Measurements from ENCODE around the gene VEZF1.

VEZF1 gene, protein sequence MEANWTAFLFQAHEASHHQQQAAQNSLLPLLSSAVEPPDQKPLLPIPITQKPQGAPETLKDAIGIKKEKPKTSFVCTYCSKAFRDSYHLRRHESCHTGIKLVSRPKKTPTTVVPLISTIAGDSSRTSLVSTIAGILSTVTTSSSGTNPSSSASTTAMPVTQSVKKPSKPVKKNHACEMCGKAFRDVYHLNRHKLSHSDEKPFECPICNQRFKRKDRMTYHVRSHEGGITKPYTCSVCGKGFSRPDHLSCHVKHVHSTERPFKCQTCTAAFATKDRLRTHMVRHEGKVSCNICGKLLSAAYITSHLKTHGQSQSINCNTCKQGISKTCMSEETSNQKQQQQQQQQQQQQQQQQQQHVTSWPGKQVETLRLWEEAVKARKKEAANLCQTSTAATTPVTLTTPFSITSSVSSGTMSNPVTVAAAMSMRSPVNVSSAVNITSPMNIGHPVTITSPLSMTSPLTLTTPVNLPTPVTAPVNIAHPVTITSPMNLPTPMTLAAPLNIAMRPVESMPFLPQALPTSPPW

DNA sequence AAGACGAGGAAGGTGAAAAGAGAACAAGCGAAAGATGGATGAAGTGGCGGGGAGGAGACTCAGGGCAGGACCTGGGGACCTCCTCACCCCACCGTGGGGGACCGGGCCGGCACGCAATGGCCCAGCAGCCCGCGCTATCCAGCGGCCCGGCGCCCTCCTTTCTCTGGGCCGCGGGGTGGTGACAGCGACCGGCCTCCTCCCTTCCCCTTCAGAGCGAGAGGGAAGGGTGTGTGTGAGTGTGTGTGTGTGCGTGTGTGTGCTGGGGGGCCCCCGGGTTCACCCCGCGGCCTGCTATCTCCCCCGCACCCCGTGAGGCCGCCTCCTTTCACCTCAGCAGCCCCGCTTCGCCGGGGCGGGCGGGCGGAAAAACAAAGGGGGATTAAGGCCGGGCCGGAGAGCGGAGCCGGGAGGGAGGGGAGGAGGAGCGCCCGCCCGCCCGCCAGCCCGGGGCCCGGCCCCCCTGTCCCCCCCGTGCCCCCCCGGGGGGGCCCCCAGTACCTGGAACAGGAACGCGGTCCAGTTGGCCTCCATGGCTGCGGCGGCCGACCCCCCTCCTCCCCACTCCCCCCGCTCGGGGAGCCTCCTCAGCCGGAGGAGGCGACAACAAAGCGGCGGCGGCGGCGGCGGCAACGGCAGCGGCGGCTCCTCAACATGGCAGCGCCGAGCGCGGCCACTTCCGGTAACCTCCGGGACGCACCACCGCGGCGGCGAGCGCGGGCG lies at the start of gene VEZF1:
VEZF1 (minus strand) TSS at position 674 of the 720 bp plus-strand sequence; CDS start at position 531, 143 bp downstream.
- peak in 1 of 2 donors; percentile 64 for DNase-seq (ENCODE audit: extremely low read depth in 1 of 2, low read depth in 1 of 2)

DNA sequence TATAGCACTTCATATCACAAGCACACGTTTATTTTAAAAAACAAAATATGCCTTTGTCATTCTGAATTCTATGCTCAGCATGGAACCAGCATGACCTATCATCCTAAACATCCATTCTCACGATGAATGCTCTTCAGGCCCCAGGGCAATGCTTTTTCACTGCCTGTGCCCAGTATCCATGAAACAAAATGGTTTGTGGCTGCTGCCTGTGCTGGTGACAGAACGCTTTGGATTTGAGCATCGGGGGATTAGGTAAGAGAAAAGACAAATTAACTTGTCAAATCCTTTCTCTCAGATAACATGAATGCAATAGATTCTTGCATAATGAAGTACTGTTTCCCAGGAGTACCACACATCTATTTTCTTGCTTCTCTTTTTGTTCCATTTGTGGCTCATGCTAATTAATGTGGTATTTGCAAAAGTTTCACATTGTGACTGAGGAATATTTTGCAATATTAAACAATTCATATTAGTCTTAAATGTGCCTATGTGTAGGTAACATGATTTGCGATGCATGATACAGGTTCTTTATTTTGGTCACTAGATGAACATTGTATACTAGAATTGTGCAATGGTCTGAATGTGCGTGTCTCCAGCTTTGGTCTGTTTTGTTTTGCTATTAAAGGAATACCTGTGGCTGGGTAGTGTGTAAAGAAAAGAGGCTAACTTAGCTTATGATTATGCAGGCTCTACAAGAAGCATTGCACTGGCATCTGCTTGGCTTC lies 44.8 kb upstream of the VEZF1 start:
- DNase-seq (ENCODE audit: extremely low read depth in 1 of 2, low read depth in 1 of 2), result no peak

DNA sequence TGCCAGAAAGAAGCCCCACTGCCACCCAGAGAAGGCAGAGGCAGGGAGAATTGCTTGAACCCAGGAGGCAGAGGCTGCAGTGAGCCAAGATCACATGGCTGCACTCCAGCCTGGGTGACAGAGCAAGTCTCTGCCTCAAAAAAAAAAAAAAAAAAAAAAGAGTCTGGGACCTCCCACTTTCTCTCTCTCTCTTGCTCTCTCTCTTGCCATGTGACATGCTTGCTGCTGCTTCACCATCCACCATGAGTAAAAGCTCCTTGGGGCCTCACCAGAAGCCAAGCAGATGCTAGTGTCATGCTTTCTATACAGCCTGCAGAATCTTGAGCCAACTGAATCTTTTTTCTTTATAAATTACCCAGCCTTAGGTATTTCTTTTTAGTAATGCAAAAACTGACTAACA lies 40.5 kb upstream of the VEZF1 start:
- no peak for DNase-seq (ENCODE audit: extremely low read depth in 1 of 2, low read depth in 1 of 2)

DNA sequence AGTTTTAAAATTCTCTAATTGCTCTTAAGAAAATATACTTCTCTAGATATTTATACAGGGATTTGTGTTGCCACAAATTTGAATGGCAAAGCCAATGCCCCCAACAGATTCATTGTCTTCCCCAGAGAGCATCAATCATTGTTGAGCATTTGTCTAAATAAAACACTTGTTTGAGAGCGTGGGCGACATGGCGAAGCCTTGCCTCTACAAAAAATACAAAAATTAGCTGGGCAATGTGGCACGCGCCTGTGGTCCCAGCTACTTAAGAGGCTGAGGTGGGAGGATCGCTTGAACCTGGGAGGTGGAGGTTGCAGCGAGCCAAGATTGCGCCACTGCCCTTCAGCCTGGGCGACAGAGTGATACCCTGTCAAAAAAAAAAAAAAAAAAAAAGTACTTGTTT lies 32.3 kb upstream of the VEZF1 start:
- no peak for DNase-seq (ENCODE audit: extremely low read depth in 1 of 2, low read depth in 1 of 2)

DNA sequence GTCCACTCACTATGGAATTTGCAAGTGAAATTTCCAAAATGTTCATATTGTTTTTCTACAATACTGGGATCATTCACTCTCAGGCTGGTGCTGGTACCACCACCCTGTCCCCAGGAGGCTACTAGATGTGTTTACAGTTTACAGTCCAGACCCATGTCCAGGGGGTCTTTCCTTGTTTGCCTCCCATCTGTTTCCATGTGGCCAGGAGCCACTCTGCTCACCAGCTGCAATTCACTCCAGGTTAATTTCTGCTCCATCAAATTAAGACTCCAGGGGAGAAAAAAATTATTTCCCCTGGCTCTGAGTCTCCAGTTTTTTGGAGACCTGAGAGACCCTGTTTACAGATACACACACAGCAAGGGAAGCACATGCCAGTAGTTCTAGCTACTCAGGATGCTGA lies 31.5 kb upstream of the VEZF1 start:
- no peak for DNase-seq (ENCODE audit: extremely low read depth in 1 of 2, low read depth in 1 of 2)

DNA sequence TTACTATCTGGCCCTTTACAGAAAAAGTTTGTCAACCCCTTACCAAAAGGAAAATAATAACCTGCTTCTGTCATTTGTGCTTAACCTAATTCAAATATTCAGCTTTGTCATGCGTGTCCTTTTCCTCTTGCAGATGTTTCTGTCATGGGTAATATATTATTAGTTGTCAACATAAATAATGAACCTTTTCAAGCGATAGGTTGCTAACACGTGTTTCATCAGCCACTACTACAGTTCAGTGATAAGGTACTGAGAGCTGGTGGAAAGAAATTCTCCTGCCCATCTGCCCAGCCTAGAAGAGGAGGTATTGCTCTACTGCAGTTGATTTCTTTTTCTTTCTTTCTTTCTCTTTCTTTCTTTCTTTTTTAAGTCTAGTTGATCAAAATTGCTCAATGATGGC lies 31.0 kb upstream of the VEZF1 start:
- DNase-seq (ENCODE audit: extremely low read depth in 1 of 2, low read depth in 1 of 2), result no peak

DNA sequence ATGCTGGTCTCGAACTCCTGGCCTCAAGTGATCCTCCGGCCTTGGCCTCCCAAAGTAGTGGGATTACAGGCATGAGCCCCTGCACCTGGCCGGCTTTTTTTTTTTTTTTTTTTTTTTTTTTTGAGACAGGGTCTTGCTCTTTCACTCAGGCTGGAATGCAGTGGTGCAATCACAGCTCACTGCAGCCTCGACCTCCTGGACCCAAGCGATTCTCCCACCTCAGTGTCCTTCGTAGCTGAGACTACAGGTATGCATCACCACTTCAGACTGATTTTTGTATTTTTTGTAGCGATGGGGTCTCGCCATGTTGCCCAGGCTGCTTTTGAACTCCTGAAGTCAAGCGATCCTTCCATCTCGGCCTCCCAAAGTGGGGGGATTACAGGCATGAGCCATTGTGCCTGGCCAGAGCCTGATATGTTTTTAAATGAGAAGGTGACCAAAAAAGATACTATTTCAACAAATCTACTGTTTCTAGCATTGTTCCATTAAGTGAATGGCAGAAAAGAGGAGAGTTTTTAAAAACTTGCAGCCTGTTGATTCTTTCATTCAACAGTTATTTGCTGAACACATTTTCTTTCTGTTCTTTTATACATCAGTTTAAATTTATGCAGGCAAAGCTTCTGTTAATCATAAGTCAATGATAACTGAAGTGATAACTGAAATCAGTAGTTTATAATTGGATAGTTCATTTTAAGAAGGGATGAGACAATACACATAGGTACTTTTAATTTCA lies 22.2 kb upstream of the VEZF1 start:
- no peak for DNase-seq (ENCODE audit: extremely low read depth in 1 of 2, low read depth in 1 of 2)

DNA sequence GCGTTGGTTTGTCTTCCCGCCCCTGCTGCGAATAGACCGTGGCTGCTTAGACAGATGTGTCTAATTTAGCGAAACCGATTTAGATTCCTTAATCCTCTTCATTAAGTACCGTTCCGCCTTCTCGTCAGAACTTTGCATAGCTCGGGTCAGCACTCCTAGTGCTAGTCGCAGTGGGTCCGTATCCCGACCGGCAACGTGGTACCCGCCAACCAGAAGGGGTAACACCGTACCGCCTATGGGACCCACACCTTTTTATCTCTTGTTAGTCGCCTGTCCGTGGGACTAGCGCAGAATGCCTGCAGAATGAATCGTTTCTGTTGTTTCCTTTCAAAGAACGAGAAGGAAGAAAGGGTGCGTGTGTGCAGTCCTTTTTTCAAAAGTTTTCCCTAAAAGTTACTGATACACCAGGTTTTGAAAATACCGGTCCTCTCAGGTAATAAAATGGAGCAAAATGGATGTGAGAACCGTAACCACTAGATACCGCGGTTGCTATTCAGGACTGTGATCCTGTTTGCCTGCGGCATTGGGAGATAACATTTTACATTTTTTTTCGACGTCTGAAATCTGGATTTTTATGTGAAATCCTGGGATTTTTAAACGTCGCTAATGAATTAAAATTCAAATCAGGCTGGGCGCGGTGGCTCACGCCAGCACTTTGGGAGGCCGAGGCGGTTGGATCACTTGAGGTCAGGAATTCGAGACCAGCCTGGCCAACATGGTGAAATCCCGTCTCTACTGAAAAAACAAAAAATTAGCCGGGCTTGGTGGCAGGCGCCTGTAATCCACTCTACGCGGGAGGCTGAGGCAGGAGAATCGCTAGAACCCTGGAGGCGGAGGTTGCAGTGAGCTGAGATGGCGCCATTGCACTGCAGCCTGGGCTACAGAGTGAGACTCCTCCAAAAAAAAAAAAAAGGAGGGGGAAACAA lies 20.0 kb upstream of the VEZF1 start:
- peak in 1 of 2 donors; percentile 3 for DNase-seq (ENCODE audit: extremely low read depth in 1 of 2, low read depth in 1 of 2)

DNA sequence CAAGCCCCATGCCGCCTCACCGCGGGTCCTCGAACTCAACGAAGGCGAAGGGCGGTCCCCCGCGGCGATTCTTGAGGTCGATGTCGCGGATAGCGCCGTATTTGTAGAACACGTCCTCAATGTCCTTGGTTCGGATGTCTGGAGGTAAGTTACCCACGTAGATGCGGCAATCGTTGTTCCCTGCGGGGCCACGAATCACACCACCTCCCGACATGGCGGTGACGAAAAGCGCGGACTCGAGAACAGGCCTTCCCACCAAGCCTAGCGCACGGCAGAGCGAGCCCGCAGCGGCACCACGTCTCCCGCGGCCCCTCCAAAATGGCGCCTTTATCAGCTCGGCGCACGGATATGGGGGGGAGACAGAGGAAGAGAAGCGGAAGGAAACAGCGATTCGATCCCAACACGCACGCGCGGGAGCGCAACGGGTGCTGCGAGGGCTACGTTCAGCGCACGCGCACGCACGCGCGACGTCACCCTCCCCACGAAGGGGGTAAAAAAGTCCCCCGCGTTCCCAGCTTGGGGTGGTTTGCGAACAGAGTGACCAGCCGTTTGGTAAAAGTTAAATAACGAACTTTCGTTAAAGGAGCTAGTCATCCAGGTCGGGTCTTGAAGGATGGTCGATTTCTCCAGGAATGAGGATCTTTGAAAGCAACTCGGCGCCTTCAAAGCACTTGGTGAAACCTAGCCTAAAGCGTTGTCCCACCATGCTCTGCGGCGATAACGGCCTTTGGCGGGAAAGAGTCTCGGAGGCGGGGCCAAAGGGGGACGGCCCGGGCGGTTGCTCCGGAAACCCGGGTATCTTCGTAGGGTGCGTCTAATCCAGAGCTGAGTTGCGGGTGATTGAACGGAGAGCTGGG lies 19.1 kb upstream of the VEZF1 start, which contains the start of gene SRSF1:
SRSF1 (minus strand) TSS at position 323 of the 857 bp plus-strand sequence; CDS start at position 214, 109 bp downstream.
- peak; percentile 91 to 96 for DNase-seq (ENCODE audit: extremely low read depth in 1 of 2, low read depth in 1 of 2)

DNA sequence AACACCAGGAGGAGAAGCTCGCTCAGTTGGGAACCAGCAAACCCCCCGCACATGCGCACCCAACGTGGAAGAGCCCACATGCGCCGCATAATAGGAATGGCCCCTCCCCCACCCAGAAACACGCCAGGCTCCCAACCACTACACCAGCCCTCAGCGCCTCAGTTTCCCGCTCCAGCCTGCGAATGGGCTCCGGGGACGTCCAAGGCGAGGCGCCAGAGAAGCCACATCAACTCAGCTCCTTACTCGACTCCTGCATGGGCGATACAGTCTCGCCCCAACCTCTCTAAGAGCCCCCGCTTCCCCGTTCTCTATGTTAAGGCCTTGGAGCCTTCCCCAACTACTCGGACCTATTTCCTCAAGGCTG lies 18.5 kb upstream of the VEZF1 start:
- DNase-seq (ENCODE audit: extremely low read depth in 1 of 2, low read depth in 1 of 2), result no peak

DNA sequence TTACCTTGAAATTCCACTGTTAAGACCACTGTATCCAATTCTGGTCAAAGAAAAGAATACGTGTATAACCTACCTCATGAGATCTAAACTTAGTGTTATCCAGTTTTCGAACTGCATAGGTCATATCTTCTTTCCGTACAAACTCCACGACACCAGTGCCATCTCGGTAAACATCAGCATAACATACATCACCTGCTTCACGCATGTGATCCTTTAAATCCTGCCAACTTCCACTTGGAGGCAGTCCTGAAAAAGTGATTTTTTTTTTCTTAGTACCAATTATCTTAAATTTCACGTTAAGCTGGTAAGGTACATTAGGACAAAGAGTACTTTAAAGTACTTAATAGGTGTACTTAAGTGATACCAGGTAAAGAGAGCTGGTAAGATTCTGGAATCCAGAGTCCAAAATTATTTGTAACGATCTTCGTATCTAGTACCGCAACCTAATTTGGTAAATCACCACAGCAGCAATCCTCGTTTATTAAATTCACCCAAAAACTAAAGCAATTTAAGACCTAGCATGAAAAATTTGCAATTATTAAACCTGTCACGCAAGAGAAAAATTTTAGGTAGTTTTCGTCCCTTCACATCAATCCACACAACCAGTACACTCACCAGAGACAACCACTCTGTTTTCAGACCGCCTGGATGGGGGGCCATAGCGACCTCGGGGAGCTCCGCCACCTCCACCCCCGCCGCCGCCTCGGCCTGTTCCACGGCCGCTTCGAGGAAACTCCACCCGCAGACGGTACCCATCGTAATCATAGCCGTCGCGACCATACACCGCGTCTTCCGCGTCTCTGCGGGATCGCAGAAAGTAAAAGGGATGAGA lies 17.9 kb upstream of the VEZF1 start:
- DNase-seq (ENCODE audit: extremely low read depth in 1 of 2, low read depth in 1 of 2), result peak in 1 of 2 donors; percentile 36

DNA sequence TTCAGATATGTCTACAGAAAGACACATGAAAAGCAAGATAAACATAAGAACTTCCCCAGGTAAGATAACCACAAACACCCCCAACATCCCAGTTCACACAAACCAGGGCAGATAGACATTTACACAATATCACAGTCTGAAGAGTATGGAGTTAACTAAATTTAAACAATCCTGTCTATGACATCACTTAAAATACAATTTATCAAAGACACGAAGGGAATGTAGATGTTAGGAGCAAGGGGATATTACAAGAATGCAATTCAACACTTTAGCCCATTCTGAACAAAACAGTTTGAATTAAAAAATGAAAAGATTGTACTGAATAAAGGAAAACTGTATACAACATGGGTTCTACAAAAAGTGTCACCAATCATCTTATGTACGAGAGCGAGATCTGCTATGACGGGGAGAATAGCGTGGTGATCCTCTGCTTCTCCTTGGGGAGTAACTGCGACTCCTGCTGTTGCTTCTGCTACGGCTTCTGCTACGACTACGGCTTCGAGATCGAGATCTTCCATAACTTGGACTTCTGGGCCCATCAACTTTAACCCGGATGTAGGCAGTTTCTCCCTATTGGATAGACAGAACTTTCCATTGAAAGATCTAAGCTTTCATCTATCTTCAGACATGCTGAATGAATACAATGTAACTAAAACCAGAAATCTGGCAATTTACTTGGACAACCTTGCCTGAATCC lies 17.1 kb upstream of the VEZF1 start:
- DNase-seq (ENCODE audit: extremely low read depth in 1 of 2, low read depth in 1 of 2), result no peak

DNA sequence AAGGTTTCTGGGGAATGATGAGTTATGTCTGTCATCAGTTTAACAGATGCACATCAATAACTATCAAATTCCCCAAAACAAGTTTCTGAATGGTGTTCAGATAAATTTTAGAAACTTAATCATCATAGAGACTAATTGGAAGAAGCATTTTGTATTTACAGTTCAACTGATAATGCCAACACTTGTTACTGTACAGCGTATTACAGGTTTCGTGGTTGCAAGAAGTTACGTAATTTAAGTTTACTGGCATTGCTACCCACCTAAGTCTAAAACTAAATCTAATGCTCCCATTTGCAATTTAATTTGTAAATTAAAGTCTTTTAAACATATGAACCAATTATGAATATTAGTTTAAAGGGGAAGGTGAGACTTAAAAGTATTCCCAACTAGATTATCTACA lies 16.0 kb upstream of the VEZF1 start:
- DNase-seq (ENCODE audit: extremely low read depth in 1 of 2, low read depth in 1 of 2), result no peak

DNA sequence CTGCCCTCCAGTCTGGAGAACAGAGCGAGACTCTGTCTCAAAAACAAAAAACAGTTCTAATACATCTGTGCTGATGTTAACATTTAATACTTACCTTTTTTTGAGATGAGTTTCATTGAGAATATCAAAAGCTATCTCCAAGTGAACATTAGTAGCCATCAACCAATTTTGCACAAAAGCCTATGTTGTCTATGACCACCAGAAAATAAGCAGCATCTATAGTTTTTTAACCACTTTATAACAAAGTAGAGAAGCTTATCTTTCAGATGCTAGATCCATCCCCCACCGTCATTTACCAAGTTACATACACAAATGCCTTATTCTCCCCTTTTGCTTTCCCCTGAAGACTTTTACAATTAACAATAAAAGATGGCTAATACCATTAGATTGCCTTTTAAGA lies 14.9 kb upstream of the VEZF1 start:
- no peak for DNase-seq (ENCODE audit: extremely low read depth in 1 of 2, low read depth in 1 of 2)

DNA sequence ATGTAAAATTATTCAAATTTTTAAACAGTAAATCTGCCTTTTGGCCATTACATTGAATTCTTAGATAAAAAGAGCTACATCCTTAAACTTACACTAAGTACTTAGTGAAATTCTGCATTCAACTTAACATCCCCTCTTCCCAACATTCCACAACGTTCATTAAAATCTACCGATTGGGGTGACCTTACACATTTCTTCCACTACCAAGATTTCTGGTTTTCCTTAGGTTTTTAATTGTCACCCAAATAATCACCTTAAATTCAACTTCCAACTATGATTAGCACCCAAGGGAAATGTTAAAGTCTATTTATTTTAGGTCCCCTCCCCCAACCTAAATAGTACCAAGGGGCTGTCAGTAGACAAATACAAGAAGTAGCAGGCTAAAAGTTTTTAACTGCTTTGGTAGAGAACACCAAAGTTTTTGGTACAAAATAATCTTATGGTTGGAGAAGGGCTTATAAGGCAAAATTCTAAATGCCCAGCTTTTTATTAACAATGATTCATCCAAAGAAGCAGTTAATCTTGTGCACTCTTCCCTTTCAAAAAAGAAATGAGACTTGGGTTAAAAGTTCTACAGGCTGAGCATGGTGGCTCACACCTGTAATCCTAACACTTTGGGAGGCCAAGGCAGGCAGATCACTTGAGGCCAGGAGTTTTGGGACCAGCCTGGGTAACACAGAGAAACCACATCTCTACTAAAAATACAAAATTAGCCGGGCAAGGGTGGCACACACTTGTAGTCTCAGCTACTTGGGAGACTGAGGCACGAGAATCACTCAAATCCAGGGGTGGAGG lies 14.3 kb upstream of the VEZF1 start:
- no peak for DNase-seq (ENCODE audit: extremely low read depth in 1 of 2, low read depth in 1 of 2)

DNA sequence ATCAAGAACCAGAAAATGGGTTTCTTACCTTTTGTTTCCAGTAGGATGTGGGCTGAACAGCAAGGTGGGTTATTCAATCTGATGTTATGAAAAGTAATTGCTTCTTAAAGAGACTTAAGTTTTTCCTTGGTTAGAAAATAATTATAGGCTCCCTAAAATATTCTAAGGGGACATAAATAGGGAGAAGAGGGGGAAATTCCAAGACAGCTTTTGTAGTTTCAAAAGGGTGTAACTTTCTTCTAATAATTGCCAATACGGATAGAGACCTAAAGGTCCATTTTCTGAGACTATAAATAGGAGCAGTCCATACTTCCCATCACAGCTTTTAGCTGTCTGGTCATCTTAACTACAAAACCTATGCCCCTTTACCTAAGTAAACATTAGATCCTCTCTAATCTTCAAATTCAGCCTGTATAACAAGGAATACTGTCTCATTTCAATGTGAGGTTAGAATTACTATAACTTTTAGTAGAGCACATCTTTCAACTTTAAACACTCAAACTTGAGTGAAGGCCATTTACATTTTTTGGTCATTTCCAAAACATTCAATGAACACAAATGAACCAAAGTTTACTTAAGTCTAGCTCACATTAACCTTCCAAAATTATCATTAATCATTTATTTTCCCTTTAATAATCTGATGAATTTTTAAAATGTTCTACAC lies 13.5 kb upstream of the VEZF1 start:
- no peak for DNase-seq (ENCODE audit: extremely low read depth in 1 of 2, low read depth in 1 of 2)
